Neural progenitor cell (in vitro differentiated cells): Measurements from ENCODE around the gene AP3S2.

ENCODE experiments used
- EZH2phosphoT487 ChIP-seq: fragments of 200-600 bp; sonication (generic); IDR thresholded peaks from 2 replicates; pipeline ENCODE4 v1.6.1; 2017; ENCODE audit warnings: antibody characterized with exemption
- TF ChIP-seq, protein P1 (sequence below): fragments of 200-600 bp; sonication (generic); IDR thresholded peaks from 2 replicates; pipeline ENCODE4 v1.5.1; 2017; ENCODE audit warnings: antibody characterized with exemption, mild to moderate bottlenecking

GRCh38 chr15:89835176-89835564, 58.6 kb downstream of the AP3S2 start:
- TF ChIP-seq, protein P1, sequence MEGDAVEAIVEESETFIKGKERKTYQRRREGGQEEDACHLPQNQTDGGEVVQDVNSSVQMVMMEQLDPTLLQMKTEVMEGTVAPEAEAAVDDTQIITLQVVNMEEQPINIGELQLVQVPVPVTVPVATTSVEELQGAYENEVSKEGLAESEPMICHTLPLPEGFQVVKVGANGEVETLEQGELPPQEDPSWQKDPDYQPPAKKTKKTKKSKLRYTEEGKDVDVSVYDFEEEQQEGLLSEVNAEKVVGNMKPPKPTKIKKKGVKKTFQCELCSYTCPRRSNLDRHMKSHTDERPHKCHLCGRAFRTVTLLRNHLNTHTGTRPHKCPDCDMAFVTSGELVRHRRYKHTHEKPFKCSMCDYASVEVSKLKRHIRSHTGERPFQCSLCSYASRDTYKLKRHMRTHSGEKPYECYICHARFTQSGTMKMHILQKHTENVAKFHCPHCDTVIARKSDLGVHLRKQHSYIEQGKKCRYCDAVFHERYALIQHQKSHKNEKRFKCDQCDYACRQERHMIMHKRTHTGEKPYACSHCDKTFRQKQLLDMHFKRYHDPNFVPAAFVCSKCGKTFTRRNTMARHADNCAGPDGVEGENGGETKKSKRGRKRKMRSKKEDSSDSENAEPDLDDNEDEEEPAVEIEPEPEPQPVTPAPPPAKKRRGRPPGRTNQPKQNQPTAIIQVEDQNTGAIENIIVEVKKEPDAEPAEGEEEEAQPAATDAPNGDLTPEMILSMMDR, result no peak
- TF ChIP-seq EZH2phosphoT487, result no peak
